Suppressor macrophage treated with lipopolysaccharide for 1 hour (primary cell): ENCODE data around the gene RASGRP4.
"Not testable (repeated sequence)": the region's sequence is repeated elsewhere in the genome, so short reads cannot be mapped to it uniquely, and the experiment has no call there.

Experiments
- DNase-seq, 3 donors: peaks; one replicate each; pipeline ENCODE4 v3.0.0-alpha.2; 2020 to 2022

The RASGRP4 gene

DNA sequence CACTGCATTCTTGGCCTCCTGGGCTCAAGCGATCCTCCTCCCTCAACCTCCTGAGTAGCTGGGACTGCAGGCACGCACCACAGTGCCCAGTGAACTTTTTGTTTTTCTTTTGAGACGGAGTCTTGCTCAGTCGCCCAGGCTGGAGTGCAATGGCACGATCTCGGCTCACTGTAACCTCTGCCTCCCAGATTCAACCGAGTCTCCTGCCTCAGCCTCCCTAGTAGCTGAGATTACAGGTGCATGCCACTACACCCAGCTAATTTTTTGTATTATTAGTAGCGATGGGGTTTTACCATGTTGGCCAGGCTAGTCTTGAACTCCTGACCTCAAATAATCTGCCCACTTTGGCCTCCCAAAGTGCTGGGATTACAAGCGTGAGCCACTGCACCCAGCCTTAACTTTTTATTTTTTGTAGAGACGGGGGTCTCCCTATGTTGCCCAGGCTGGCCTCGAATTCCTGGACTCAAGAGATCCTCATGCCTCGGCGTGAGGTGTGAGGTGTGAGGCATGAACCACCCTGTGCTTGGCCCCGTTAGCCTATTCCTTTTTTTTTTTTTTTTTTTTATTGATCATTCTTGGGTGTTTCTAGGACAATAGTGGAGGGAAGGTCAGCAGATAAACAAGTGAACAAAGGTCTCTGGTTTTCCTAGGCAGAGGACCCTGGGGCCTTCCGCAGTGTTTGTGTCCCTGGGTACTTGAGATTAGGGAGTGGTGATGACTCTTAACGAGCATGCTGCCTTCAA is 62.9 kb downstream of the RASGRP4 start:
- DNase-seq: not testable (repeated sequence)

GRCh38 chr19:38362076-38362945 is 63.7 kb downstream of the RASGRP4 start:
- peak; percentile 85 to 95 (median 90) for DNase-seq

DNA sequence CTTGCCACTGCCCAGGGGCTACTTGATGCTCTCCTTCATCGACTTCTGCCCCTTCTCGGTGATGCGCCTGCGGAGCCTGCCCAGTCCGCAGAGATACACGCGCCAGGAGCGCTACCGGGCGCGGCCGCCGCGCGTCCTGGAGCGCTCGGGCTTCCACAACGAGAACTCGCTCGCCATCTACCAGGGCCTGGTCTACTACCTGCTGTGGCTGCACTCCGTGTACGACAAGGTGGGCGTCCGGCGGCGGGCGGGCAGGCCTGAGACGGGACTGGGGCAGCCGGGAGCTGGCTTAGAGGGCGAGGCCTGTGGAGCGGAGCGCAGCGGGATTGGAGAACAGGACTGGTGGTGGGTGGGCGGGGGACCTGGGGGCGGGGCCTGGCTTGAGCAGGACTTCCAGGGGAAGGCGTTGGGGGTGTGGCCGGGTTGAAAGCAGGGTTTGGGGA is 64.4 kb downstream of the RASGRP4 start:
- peak; percentile 82 to 93 (median 88) for DNase-seq

DNA sequence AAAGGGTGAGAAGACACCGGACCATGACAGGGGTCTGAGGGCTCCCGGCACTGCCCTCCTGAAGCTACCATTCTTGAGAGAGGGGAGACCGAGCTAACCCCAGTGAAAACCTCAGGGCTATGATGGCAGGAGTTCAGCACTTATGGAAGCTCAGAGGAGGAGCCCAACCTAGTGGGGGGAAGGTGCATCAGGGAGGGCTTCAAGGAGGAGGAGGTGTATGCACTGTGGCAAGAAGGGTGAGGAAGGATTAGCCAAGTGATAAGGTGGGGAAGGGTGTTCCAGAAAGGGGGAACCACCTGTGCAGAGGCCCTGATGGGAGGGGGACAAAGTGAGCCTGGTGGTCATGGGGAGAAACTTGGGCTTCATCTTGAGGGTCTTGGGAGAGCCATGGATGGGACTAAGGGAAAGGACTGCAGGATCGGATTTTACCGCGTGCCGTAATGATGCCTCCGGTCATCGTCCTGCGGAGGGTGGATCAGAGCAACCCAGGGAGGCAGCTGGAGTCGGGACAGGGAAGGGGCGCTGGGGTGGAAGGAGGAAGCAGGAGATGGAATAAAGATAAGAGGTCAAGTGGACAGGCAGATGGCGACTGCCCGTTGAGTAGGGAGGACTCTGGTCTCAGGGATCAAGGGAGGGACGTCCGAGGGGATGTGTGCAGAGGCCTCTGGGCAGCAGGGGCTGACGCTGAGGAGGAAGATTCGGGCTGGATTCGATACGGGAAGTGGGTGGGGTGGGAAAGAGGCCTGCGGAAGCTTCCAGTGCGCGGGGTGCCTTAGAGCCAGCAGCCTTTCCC is 65.0 kb downstream of the RASGRP4 start:
- DNase-seq: no peak

- DNase-seq: no peak
Observed at GRCh38 chr19:38360351-38360750, 65.7 kb downstream of the RASGRP4 start.

- no peak for DNase-seq
Observed at GRCh38 chr19:38359242-38360021, 66.6 kb downstream of the RASGRP4 start.
